HEK293 (cell line): Measurements from ENCODE around the gene KLHL22.

Source experiments
- GFI1B ChIP-seq: fragments of 450-650 bp; formaldehyde crosslinking; IDR thresholded peaks from 2 replicates; pipeline ENCODE4 v1.5.1; 2016; ENCODE audit warnings: missing biosample characterization, missing genetic modification characterization
- GLI2 ChIP-seq: fragments of 450-650 bp; formaldehyde crosslinking; IDR thresholded peaks from 2 replicates; pipeline ENCODE4; 2017; ENCODE audit warnings: missing biosample characterization, missing genetic modification characterization, low read depth, borderline replicate concordance
- HOXA7 ChIP-seq: sonication (generic); formaldehyde crosslinking; IDR thresholded peaks from 2 replicates; pipeline ENCODE4 v1.8.1; 2022; ENCODE audit warnings: missing genetic modification reagents, borderline replicate concordance
- IKZF3 ChIP-seq: fragments of 450-650 bp; IDR thresholded peaks from 2 replicates; pipeline ENCODE4 v1.5.0; 2018; ENCODE audit warnings: missing biosample characterization, mild to moderate bottlenecking, missing genetic modification characterization, moderate library complexity
- PRDM1 ChIP-seq: fragments of 450-650 bp; formaldehyde crosslinking; IDR thresholded peaks from 2 replicates; pipeline ENCODE4; 2016; ENCODE audit warnings: missing biosample characterization, missing genetic modification characterization
- SALL2 ChIP-seq: fragments of 450-650 bp; formaldehyde crosslinking; IDR thresholded peaks from 2 replicates; pipeline ENCODE4 v1.5.0; 2017; ENCODE audit warnings: missing biosample characterization, mild to moderate bottlenecking, missing genetic modification characterization, borderline replicate concordance
- SP7 ChIP-seq: fragments of 450-650 bp; formaldehyde crosslinking; IDR thresholded peaks from 2 replicates; pipeline ENCODE4 v1.5.1; 2016; ENCODE audit warnings: missing biosample characterization, missing genetic modification characterization
- ZFP69B ChIP-seq: fragments of 450-650 bp; formaldehyde crosslinking; IDR thresholded peaks from 2 replicates; pipeline ENCODE4 v1.5.1; 2016; ENCODE audit warnings: missing biosample characterization, missing genetic modification characterization
- ZNF146 ChIP-seq: fragments of 450-650 bp; formaldehyde crosslinking; IDR thresholded peaks from 2 replicates; pipeline ENCODE4 v1.5.1; 2016; ENCODE audit warnings: missing biosample characterization, missing genetic modification characterization
- ZNF155 ChIP-seq: fragments of 450-650 bp; formaldehyde crosslinking; IDR thresholded peaks from 2 replicates; pipeline ENCODE4 v1.5.1; 2016; ENCODE audit warnings: missing biosample characterization, missing genetic modification characterization
- ZNF202 ChIP-seq: fragments of 450-650 bp; formaldehyde crosslinking; IDR thresholded peaks from 2 replicates; pipeline ENCODE4 v1.5.1; 2016; ENCODE audit warnings: missing biosample characterization, missing genetic modification characterization, borderline replicate concordance
- ZNF211 ChIP-seq: fragments of 450-650 bp; formaldehyde crosslinking; IDR thresholded peaks from 2 replicates; pipeline ENCODE4 v1.5.1; 2016; ENCODE audit warnings: low read depth, missing biosample characterization, missing genetic modification characterization
- ZNF214 ChIP-seq: fragments of 450-650 bp; formaldehyde crosslinking; IDR thresholded peaks from 2 replicates; pipeline ENCODE4 v1.5.1; 2017; ENCODE audit warnings: missing biosample characterization, mild to moderate bottlenecking, missing genetic modification characterization, borderline replicate concordance
- ZNF600 ChIP-seq: fragments of 450-650 bp; formaldehyde crosslinking; IDR thresholded peaks from 2 replicates; pipeline ENCODE4 v1.5.1; 2016; ENCODE audit warnings: missing biosample characterization, missing genetic modification characterization
- ZNF654 ChIP-seq: fragments of 450-650 bp; formaldehyde crosslinking; IDR thresholded peaks from 2 replicates; pipeline ENCODE4 v1.5.1; 2016; ENCODE audit warnings: low read depth, missing biosample characterization, missing genetic modification characterization
- ZNF701 ChIP-seq: fragments of 450-650 bp; formaldehyde crosslinking; IDR thresholded peaks from 2 replicates; pipeline ENCODE4 v1.5.1; 2016; ENCODE audit warnings: missing biosample characterization, missing genetic modification characterization
- ZNF747 ChIP-seq: fragments of 450-650 bp; formaldehyde crosslinking; IDR thresholded peaks from 2 replicates; pipeline ENCODE4 v1.5.1; 2016; ENCODE audit warnings: missing biosample characterization, missing genetic modification characterization
- TF ChIP-seq, protein P1 (sequence below): fragments of 450-650 bp; formaldehyde crosslinking; IDR thresholded peaks from 2 replicates; pipeline ENCODE4 v1.5.1; 2016; ENCODE audit warnings: missing biosample characterization, missing genetic modification characterization
- TF ChIP-seq, protein P2 (sequence below): fragments of 450-650 bp; formaldehyde crosslinking; IDR thresholded peaks from 2 replicates; pipeline ENCODE4 v1.5.1; 2017; ENCODE audit warnings: missing biosample characterization, missing genetic modification characterization
- TF ChIP-seq, protein P3 (sequence below): fragments of 450-650 bp; formaldehyde crosslinking; IDR thresholded peaks from 2 replicates; pipeline ENCODE4 v1.5.1; 2016; ENCODE audit warnings: missing biosample characterization, missing genetic modification characterization
- TF ChIP-seq, protein P4 (sequence below): fragments of 450-650 bp; IDR thresholded peaks from 2 replicates; pipeline ENCODE4 v1.5.1; 2018; ENCODE audit warnings: missing biosample characterization, missing genetic modification characterization
- TF ChIP-seq, protein P5 (sequence below): fragments of 450-650 bp; formaldehyde crosslinking; IDR thresholded peaks from 2 replicates; pipeline ENCODE4 v1.5.1; 2016; ENCODE audit warnings: missing biosample characterization, missing genetic modification characterization
- TF ChIP-seq, protein P6 (sequence below): fragments of 450-650 bp; formaldehyde crosslinking; IDR thresholded peaks from 2 replicates; pipeline ENCODE4 v1.5.1; 2016; ENCODE audit warnings: missing biosample characterization, missing genetic modification characterization
- TF ChIP-seq, protein P7 (sequence below): fragments of 450-650 bp; formaldehyde crosslinking; IDR thresholded peaks from 2 replicates; pipeline ENCODE4 v1.5.1; 2016; ENCODE audit warnings: missing biosample characterization, missing genetic modification characterization
- TF ChIP-seq, protein P8 (sequence below): fragments of 450-650 bp; formaldehyde crosslinking; IDR thresholded peaks from 2 replicates; pipeline ENCODE4 v1.5.1; 2016; ENCODE audit warnings: missing biosample characterization, missing genetic modification characterization
- TF ChIP-seq, protein P9 (sequence below): fragments of 450-650 bp; formaldehyde crosslinking; IDR thresholded peaks from 2 replicates; pipeline ENCODE4 v1.5.1; 2016; ENCODE audit warnings: missing biosample characterization, missing genetic modification characterization, borderline replicate concordance

Gene KLHL22

DNA sequence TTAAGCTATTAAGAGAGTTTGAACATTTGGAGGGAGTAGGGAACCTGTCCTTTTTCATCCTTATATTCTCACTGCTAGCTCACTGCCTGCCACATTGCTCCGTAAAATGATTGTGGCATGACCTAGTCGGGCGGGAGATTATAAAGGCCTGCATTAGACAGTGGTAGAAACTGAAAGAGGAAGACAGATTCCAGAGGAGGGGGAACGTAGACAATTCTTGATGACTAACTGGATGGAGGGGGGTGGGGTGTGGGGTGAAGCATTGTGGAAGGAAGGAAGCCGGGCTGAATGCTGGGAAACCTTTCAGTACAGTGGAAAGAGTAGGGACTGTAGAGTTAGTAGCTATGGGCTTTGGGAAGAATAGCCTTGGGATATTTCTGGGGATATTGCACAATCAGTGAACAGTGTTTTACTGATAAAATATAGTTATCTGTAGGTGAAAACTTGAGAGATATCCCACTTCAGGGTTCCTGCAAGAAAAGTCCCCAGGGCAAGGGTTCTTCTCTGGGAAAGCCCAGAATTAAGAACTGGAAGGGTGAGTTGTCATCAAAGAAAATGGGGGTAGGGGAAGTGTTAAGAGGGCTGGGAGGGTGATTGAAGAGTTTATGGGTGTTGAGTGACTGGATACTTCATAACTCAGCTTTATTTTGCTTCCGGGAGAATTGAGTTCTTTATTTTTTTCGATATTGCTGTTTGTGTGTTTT is 13.9 kb upstream of the KLHL22 start (continued):
- TF ChIP-seq, protein P1, sequence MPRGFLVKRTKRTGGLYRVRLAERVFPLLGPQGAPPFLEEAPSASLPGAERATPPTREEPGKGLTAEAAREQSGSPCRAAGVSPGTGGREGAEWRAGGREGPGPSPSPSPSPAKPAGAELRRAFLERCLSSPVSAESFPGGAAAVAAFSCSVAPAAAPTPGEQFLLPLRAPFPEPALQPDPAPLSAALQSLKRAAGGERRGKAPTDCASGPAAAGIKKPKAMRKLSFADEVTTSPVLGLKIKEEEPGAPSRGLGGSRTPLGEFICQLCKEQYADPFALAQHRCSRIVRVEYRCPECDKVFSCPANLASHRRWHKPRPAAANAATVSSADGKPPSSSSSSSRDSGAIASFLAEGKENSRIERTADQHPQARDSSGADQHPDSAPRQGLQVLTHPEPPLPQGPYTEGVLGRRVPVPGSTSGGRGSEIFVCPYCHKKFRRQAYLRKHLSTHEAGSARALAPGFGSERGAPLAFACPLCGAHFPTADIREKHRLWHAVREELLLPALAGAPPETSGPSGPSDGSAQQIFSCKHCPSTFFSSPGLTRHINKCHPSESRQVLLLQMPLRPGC: peak; percentile 77; the same call in 1 of the 2 replicates
- TF ChIP-seq PRDM1 (tag by site-specific recombination): peak; percentile 88
- TF ChIP-seq, protein P2, sequence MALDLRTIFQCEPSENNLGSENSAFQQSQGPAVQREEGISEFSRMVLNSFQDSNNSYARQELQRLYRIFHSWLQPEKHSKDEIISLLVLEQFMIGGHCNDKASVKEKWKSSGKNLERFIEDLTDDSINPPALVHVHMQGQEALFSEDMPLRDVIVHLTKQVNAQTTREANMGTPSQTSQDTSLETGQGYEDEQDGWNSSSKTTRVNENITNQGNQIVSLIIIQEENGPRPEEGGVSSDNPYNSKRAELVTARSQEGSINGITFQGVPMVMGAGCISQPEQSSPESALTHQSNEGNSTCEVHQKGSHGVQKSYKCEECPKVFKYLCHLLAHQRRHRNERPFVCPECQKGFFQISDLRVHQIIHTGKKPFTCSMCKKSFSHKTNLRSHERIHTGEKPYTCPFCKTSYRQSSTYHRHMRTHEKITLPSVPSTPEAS (tag by site-specific recombination): no peak
- no peak for TF ChIP-seq ZNF155 (tag by site-specific recombination)
- TF ChIP-seq GLI2 (tag by site-specific recombination): no peak
- TF ChIP-seq ZNF600 (tag by site-specific recombination): no peak
- no peak for TF ChIP-seq ZFP69B (tag by site-specific recombination)
- no peak for TF ChIP-seq ZNF202 (tag by site-specific recombination)
- 0 out of 2 replicates have a peak, but pooled peaks have one; percentile 5 for TF ChIP-seq ZNF654 (tag by site-specific recombination)
- TF ChIP-seq, protein P3, sequence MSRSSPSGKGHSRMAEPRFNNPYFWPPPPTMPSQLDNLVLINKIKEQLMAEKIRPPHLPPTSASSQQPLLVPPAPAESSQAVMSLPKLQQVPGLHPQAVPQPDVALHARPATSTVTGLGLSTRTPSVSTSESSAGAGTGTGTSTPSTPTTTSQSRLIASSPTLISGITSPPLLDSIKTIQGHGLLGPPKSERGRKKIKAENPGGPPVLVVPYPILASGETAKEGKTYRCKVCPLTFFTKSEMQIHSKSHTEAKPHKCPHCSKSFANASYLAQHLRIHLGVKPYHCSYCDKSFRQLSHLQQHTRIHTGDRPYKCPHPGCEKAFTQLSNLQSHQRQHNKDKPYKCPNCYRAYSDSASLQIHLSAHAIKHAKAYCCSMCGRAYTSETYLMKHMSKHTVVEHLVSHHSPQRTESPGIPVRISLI (tag by site-specific recombination): no peak
- TF ChIP-seq, protein P4, sequence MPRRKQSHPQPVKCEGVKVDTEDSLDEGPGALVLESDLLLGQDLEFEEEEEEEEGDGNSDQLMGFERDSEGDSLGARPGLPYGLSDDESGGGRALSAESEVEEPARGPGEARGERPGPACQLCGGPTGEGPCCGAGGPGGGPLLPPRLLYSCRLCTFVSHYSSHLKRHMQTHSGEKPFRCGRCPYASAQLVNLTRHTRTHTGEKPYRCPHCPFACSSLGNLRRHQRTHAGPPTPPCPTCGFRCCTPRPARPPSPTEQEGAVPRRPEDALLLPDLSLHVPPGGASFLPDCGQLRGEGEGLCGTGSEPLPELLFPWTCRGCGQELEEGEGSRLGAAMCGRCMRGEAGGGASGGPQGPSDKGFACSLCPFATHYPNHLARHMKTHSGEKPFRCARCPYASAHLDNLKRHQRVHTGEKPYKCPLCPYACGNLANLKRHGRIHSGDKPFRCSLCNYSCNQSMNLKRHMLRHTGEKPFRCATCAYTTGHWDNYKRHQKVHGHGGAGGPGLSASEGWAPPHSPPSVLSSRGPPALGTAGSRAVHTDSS (tag by site-specific recombination): no peak
- no peak for TF ChIP-seq SALL2 (tag by site-specific recombination)
- no peak for TF ChIP-seq GFI1B (tag by site-specific recombination)
- TF ChIP-seq, protein P5, sequence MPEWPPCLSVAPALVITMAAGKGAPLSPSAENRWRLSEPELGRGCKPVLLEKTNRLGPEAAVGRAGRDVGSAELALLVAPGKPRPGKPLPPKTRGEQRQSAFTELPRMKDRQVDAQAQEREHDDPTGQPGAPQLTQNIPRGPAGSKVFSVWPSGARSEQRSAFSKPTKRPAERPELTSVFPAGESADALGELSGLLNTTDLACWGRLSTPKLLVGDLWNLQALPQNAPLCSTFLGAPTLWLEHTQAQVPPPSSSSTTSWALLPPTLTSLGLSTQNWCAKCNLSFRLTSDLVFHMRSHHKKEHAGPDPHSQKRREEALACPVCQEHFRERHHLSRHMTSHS (tag by site-specific recombination): no peak
- TF ChIP-seq, protein P6, sequence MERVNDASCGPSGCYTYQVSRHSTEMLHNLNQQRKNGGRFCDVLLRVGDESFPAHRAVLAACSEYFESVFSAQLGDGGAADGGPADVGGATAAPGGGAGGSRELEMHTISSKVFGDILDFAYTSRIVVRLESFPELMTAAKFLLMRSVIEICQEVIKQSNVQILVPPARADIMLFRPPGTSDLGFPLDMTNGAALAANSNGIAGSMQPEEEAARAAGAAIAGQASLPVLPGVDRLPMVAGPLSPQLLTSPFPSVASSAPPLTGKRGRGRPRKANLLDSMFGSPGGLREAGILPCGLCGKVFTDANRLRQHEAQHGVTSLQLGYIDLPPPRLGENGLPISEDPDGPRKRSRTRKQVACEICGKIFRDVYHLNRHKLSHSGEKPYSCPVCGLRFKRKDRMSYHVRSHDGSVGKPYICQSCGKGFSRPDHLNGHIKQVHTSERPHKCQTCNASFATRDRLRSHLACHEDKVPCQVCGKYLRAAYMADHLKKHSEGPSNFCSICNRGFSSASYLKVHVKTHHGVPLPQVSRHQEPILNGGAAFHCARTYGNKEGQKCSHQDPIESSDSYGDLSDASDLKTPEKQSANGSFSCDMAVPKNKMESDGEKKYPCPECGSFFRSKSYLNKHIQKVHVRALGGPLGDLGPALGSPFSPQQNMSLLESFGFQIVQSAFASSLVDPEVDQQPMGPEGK (tag by site-specific recombination): peak; percentile 80
- no peak for TF ChIP-seq ZNF211 (tag by site-specific recombination)
- TF ChIP-seq SP7 (tag by site-specific recombination): peak; percentile 56; the same call in 1 of the 2 replicates
- TF ChIP-seq ZNF701 (tag by site-specific recombination): 0 out of 2 replicates have a peak, but pooled peaks have one; percentile 57
- no peak for TF ChIP-seq ZNF747 (tag by site-specific recombination)
- TF ChIP-seq, protein P7, sequence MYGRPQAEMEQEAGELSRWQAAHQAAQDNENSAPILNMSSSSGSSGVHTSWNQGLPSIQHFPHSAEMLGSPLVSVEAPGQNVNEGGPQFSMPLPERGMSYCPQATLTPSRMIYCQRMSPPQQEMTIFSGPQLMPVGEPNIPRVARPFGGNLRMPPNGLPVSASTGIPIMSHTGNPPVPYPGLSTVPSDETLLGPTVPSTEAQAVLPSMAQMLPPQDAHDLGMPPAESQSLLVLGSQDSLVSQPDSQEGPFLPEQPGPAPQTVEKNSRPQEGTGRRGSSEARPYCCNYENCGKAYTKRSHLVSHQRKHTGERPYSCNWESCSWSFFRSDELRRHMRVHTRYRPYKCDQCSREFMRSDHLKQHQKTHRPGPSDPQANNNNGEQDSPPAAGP (tag by site-specific recombination): no peak
- TF ChIP-seq, protein P8, sequence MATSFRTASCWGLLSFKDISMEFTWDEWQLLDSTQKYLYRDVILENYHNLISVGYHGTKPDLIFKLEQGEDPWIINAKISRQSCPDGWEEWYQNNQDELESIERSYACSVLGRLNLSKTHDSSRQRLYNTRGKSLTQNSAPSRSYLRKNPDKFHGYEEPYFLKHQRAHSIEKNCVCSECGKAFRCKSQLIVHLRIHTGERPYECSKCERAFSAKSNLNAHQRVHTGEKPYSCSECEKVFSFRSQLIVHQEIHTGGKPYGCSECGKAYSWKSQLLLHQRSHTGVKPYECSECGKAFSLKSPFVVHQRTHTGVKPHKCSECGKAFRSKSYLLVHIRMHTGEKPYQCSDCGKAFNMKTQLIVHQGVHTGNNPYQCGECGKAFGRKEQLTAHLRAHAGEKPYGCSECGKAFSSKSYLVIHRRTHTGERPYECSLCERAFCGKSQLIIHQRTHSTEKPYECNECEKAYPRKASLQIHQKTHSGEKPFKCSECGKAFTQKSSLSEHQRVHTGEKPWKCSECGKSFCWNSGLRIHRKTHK (tag by site-specific recombination): no peak
- TF ChIP-seq ZNF214: no peak
- TF ChIP-seq ZNF146: no peak
- TF ChIP-seq IKZF3: 0 out of 2 replicates have a peak, but pooled peaks have one; percentile 30
- TF ChIP-seq, protein P9, sequence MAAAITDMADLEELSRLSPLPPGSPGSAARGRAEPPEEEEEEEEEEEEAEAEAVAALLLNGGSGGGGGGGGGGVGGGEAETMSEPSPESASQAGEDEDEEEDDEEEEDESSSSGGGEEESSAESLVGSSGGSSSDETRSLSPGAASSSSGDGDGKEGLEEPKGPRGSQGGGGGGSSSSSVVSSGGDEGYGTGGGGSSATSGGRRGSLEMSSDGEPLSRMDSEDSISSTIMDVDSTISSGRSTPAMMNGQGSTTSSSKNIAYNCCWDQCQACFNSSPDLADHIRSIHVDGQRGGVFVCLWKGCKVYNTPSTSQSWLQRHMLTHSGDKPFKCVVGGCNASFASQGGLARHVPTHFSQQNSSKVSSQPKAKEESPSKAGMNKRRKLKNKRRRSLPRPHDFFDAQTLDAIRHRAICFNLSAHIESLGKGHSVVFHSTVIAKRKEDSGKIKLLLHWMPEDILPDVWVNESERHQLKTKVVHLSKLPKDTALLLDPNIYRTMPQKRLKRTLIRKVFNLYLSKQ (tag by site-specific recombination): no peak
- TF ChIP-seq HOXA7 (CRISPR knock-in tag): no peak
